GM21381 (cell line): ENCODE measurements around the gene ACACA.

Experiments
- ATAC-seq: cut with Tn5 transposase; IDR thresholded peaks from one replicate; pipeline ENCODE4 v1.9.1; 2021; ENCODE audit warnings: mild to moderate bottlenecking, moderate library complexity; ENCODE audit not compliant: unreplicated experiment

The ACACA gene

GRCh38 chr17:37048811-37049210 lies 357.8 kb downstream of the ACACA start:
- ATAC-seq = no peak

- no peak for ATAC-seq
Measured at GRCh38 chr17:37047631-37048104, 359.0 kb downstream of the ACACA start.

GRCh38 chr17:37045351-37045922 lies 361.2 kb downstream of the ACACA start:
- ATAC-seq = no peak

- ATAC-seq = no peak
Measured at GRCh38 chr17:37043201-37043600, 363.4 kb downstream of the ACACA start.

- ATAC-seq = no peak
Measured at GRCh38 chr17:37041932-37042331, 364.7 kb downstream of the ACACA start.

GRCh38 chr17:37039269-37039668 lies 367.4 kb downstream of the ACACA start:
- ATAC-seq = no peak

- no peak for ATAC-seq
Measured at GRCh38 chr17:37037590-37038155, 369.0 kb downstream of the ACACA start.
